BLaER1 treated with 17β-estradiol and CSF1 and Interleukin-3, amounts not matched to agents 10 nM and 100 nM (cell line): Measurements from ENCODE around the gene PLXNA2.

ENCODE experiments used
- H3K27ac ChIP-seq, 11 experiments: shearing (Covaris generic); formaldehyde crosslinking; 2 replicates each; pipeline ENCODE4 v1.8.1; 2022
- H3K27me3 ChIP-seq, 11 experiments: shearing (Covaris generic); formaldehyde crosslinking; 2 replicates each; pipeline ENCODE4 v1.8.1; 2022
- H3K36me3 ChIP-seq, 11 experiments: shearing (Covaris generic); formaldehyde crosslinking; 2 replicates each; pipeline ENCODE4 v1.8.1; 2022
- H3K4me1 ChIP-seq, 10 experiments: shearing (Covaris generic); formaldehyde crosslinking; 2 replicates each; pipeline ENCODE4 v1.8.1; 2022
- H3K4me2 ChIP-seq, 11 experiments: shearing (Covaris generic); formaldehyde crosslinking; 2 replicates each; pipeline ENCODE4 v1.8.1; 2022
- H3K4me3 ChIP-seq, 10 experiments: shearing (Covaris generic); formaldehyde crosslinking; 2 replicates each; pipeline ENCODE4 v1.8.1; 2022
- H3K9ac ChIP-seq, 11 experiments: shearing (Covaris generic); formaldehyde crosslinking; 2 replicates each; pipeline ENCODE4 v1.8.1; 2022
- H3K9me3 ChIP-seq, 11 experiments: shearing (Covaris generic); formaldehyde crosslinking; replicated peaks in 1 of 11; 2 replicates each; pipeline ENCODE4 v1.8.1; 2022
- H4K20me1 ChIP-seq, 11 experiments: shearing (Covaris generic); formaldehyde crosslinking; 2 replicates each; pipeline ENCODE4 v1.8.1; 2022
- Cebpa-rat ChIP-seq, 11 experiments: shearing (Covaris generic); IDR thresholded peaks; 2 replicates each; pipeline ENCODE4 v1.8.1; 2022

PLXNA2 gene

GRCh38 chr1:208268541-208269337 lies 24.6 kb upstream of the PLXNA2 start:
- no peaks in the 10 kb centered on the region for H4K20me1 ChIP-seq
- no peaks in the 10 kb centered on the region for H3K4me1 ChIP-seq
- H3K9me3 ChIP-seq: no peaks in the 10 kb centered on the region
- H3K9ac ChIP-seq: no peak overlapping the region
- H3K4me2 ChIP-seq: no peak overlapping the region
- no peaks in the 10 kb centered on the region for H3K27me3 ChIP-seq
- no peak overlapping the region for H3K4me3 ChIP-seq
- TF ChIP-seq Cebpa-rat (IDR thresholded peaks at IDR 0.05): no peak
- H3K27ac ChIP-seq: no peak overlapping the region
- no peaks in the 10 kb centered on the region for H3K36me3 ChIP-seq

- Histone ChIP-seq H3K27me3 (no peaks in the 10 kb centered on the region), H3K4me2 (no peak overlapping the region), H3K27ac (no peak overlapping the region), H3K9ac (no peak overlapping the region), H3K4me3 (no peak overlapping the region), H3K4me1 (no peaks in the 10 kb centered on the region), H3K36me3 (no peaks in the 10 kb centered on the region), H4K20me1 (no peaks in the 10 kb centered on the region), H3K9me3 (peaks cover 0 to 7% (median 1%) of the 10 kb centered on the region in 11 experiments; a peak in 11 of 22 replicates)
- TF ChIP-seq Cebpa-rat (IDR thresholded peaks at IDR 0.05): no peak
Observed at GRCh38 chr1:208265525-208265924, 21.3 kb upstream of the PLXNA2 start.

DNA sequence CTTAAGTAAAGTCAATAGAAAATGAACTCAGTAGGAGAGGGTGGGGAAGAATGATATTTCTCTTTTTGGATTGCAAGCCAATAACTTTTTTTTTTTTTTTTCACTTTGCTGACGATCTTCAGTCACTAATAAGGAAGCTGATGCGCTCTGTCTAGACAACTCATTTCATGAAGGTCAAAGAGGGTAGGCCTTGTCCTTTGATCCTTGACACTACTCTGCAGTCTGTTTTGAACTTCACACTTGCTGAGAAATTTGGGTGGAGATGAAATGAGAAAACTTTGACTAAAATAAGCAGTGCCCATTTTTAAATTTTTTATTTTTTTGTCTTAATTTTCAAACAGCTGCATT lies 20.9 kb upstream of the PLXNA2 start:
- no peak overlapping the region for H3K9ac ChIP-seq
- no peaks in the 10 kb centered on the region for H3K36me3 ChIP-seq
- peaks cover 3 to 11% (median 5%) of the 10 kb centered on the region in 11 experiments; a peak in 18 of 22 replicates for H3K9me3 ChIP-seq
- H3K4me3 ChIP-seq: no peak overlapping the region
- no peak overlapping the region for H3K4me2 ChIP-seq
- no peaks in the 10 kb centered on the region for H4K20me1 ChIP-seq
- no peak for TF ChIP-seq Cebpa-rat (IDR thresholded peaks at IDR 0.05)
- no peak overlapping the region for H3K27ac ChIP-seq
- H3K4me1 ChIP-seq: no peaks in the 10 kb centered on the region
- no peaks in the 10 kb centered on the region for H3K27me3 ChIP-seq

DNA sequence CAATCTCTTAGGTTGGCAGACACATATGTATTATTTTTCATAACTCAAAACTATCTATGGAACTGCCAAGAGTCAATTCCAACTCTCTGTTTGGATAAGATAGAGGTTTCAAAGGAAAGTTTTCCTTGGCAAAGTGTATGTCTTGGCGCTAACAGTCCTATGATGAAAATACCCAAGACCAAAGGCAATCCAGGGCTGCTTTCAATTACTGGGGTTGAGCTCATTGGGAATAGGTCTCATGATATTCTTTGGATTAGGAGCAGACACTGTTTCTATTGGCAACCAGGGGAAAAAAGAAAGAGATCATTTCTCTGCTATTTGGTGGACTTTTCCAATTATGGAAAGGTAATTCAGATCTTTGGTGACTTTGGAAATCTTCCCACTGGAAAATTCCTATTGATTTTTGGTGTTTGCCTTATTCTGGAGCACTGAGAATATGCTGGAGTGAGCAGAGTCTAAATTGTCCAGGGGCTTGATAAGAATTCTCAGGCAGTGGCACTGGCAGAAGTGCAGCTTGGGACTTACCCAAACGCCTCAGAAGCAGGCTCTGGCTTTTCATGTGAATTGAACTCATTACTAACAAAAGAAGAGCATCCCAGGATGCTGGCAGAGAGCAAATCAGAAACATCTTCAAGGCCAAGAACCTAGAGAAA lies 20.4 kb upstream of the PLXNA2 start:
- Histone ChIP-seq H3K27ac (no peak overlapping the region), H3K9me3 (peaks cover 5 to 16% (median 8%) of the 10 kb centered on the region in 11 experiments; a peak in 18 of 22 replicates), H3K4me2 (no peak overlapping the region), H3K4me1 (no peaks in the 10 kb centered on the region), H3K4me3 (no peak overlapping the region), H3K36me3 (no peaks in the 10 kb centered on the region), H4K20me1 (no peaks in the 10 kb centered on the region), H3K9ac (no peak overlapping the region), H3K27me3 (no peaks in the 10 kb centered on the region)
- TF ChIP-seq Cebpa-rat (IDR thresholded peaks at IDR 0.05): no peak

DNA sequence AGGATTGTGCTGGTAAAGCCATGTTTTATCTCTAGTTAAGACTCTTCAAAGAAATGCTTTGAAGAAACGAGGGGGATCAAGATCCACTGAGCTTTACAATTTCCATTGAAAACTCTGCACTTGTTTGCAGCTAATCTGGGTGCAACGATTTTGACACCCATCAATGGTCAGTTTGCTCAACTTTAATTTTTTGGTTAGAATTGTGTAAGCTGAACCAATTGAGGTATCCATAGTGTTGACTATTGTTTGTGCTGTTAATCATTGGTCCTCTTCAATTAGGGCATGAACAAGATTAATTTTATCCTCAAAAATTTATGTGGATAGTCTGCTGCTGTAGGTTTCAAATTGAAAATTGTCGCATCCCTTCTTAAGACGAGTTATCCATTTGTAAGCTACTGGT lies 17.7 kb upstream of the PLXNA2 start:
- no peak overlapping the region for H3K27ac ChIP-seq
- TF ChIP-seq Cebpa-rat (IDR thresholded peaks at IDR 0.05): no peak
- H3K9me3 ChIP-seq: peaks cover 5 to 19% (median 8%) of the 10 kb centered on the region in 11 experiments; a peak in 18 of 22 replicates
- no peaks in the 10 kb centered on the region for H3K4me1 ChIP-seq
- H3K4me3 ChIP-seq: no peak overlapping the region
- no peak overlapping the region for H3K4me2 ChIP-seq
- H4K20me1 ChIP-seq: no peaks in the 10 kb centered on the region
- H3K36me3 ChIP-seq: no peaks in the 10 kb centered on the region
- H3K27me3 ChIP-seq: no peaks in the 10 kb centered on the region
- H3K9ac ChIP-seq: no peak overlapping the region

GRCh38 chr1:208258277-208258676 lies 14.1 kb upstream of the PLXNA2 start:
- H3K4me1 ChIP-seq: no peaks in the 10 kb centered on the region
- H3K36me3 ChIP-seq: no peaks in the 10 kb centered on the region
- no peak for TF ChIP-seq Cebpa-rat (IDR thresholded peaks at IDR 0.05)
- H3K27me3 ChIP-seq: no peaks in the 10 kb centered on the region
- no peak overlapping the region for H3K4me3 ChIP-seq
- H3K4me2 ChIP-seq: no peak overlapping the region
- H3K27ac ChIP-seq: no peak overlapping the region
- H3K9me3 ChIP-seq: peaks cover 5 to 19% (median 8%) of the 10 kb centered on the region in 11 experiments; a peak in 18 of 22 replicates
- no peak overlapping the region for H3K9ac ChIP-seq
- no peaks in the 10 kb centered on the region for H4K20me1 ChIP-seq

- Histone ChIP-seq H3K27me3 (no peaks in the 10 kb centered on the region), H3K4me1 (no peaks in the 10 kb centered on the region), H3K27ac (no peak overlapping the region), H3K9ac (no peak overlapping the region), H3K36me3 (no peaks in the 10 kb centered on the region), H4K20me1 (no peaks in the 10 kb centered on the region; a peak in 1 of 22 replicates), H3K9me3 (peaks cover 5 to 19% (median 8%) of the 10 kb centered on the region in 11 experiments; a peak in 18 of 22 replicates), H3K4me2 (no peak overlapping the region), H3K4me3 (no peak overlapping the region)
- no peak for TF ChIP-seq Cebpa-rat (IDR thresholded peaks at IDR 0.05)
Observed at GRCh38 chr1:208257351-208257750, 13.2 kb upstream of the PLXNA2 start.

DNA sequence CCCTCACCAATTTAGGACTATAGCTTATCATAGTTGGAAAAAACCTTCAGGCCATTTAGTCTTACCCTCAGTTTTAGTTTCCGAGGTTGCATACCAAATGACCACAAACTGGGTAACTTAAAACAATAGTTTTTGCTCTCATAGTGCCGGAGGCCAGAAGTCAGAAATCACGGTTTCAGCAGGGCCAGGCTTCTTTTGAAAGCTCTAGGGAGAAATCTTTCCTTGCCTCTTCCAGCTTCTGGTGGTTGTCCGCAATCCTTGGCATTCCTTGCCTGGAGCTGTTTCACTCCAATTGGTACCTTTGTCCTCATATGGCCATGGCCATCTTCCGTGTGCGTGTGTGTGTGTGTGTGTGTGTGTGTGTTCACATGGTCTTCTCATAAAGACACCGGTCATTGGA lies 12.4 kb upstream of the PLXNA2 start:
- no peak for TF ChIP-seq Cebpa-rat (IDR thresholded peaks at IDR 0.05)
- H3K27me3 ChIP-seq: no peaks in the 10 kb centered on the region
- no peak overlapping the region for H3K9ac ChIP-seq
- no peaks in the 10 kb centered on the region for H3K36me3 ChIP-seq
- no peak overlapping the region for H3K27ac ChIP-seq
- H3K9me3 ChIP-seq: peaks cover 5 to 17% (median 8%) of the 10 kb centered on the region in 11 experiments; a peak in 18 of 22 replicates
- no peak overlapping the region for H3K4me3 ChIP-seq
- no peak overlapping the region for H3K4me2 ChIP-seq
- no peaks in the 10 kb centered on the region for H3K4me1 ChIP-seq
- H4K20me1 ChIP-seq: no peaks in the 10 kb centered on the region; a peak in 1 of 22 replicates

DNA sequence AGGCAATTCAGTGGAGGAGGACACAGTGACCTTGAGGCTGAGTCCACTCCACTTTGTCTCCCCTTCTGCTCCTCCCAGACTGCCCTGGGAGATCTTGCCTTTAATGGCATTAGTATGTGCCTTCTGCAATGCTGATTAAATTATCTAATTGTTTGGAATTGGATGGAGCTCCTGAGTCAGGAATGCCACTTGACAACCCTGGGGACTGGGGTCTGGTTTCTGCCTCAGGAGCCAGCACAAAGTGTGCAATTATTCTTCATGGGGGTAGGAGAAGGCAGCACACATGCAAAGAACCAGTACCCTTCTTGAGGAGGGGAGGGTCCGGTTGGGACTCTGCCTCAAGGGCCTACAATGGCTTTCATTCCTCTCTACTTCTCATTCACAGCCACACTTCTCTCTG lies 11.9 kb upstream of the PLXNA2 start:
- no peaks in the 10 kb centered on the region for H3K27me3 ChIP-seq
- peaks cover 5 to 15% (median 8%) of the 10 kb centered on the region in 11 experiments; a peak in 18 of 22 replicates for H3K9me3 ChIP-seq
- no peaks in the 10 kb centered on the region for H3K36me3 ChIP-seq
- H3K4me1 ChIP-seq: no peaks in the 10 kb centered on the region
- H3K4me2 ChIP-seq: no peak overlapping the region
- H3K9ac ChIP-seq: no peak overlapping the region
- no peaks in the 10 kb centered on the region; a peak in 1 of 22 replicates for H4K20me1 ChIP-seq
- H3K27ac ChIP-seq: no peak overlapping the region
- H3K4me3 ChIP-seq: no peak overlapping the region
- no peak for TF ChIP-seq Cebpa-rat (IDR thresholded peaks at IDR 0.05)
